ENCODE data around the gene TMEM100.

GRCh38 chr17:55729484-55729883 lies 6.8 kb upstream of the TMEM100 start:
- TF ChIP-seq, protein P1, sequence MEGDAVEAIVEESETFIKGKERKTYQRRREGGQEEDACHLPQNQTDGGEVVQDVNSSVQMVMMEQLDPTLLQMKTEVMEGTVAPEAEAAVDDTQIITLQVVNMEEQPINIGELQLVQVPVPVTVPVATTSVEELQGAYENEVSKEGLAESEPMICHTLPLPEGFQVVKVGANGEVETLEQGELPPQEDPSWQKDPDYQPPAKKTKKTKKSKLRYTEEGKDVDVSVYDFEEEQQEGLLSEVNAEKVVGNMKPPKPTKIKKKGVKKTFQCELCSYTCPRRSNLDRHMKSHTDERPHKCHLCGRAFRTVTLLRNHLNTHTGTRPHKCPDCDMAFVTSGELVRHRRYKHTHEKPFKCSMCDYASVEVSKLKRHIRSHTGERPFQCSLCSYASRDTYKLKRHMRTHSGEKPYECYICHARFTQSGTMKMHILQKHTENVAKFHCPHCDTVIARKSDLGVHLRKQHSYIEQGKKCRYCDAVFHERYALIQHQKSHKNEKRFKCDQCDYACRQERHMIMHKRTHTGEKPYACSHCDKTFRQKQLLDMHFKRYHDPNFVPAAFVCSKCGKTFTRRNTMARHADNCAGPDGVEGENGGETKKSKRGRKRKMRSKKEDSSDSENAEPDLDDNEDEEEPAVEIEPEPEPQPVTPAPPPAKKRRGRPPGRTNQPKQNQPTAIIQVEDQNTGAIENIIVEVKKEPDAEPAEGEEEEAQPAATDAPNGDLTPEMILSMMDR (IDR thresholded peaks at IDR 0.05), result no peak
- no peak for TF ChIP-seq POLR2A (IDR thresholded peaks at IDR 0.05)

Measured in lower leg skin (tissue), 3 donors.